Transverse colon (tissue), 4 donors: ENCODE measurements around the gene TTC19. TPM values are rescaled to one million over a fixed set of nuclear protein-coding genes. Genes with fewer than 3 reads are reported as not detected.

ENCODE experiments used
- DNase-seq: peaks from one replicate; pipeline ENCODE4 v3.0.0-alpha.2; 2019
- H3K27ac ChIP-seq, 4 donors: fragments of 200-600 bp; sonication (generic); 2 replicates each; pipeline ENCODE4 v1.5.1; 2016 to 2018; ENCODE audit warnings: inconsistent platforms in 4 of 4
- H3K27me3 ChIP-seq: fragments of 200-600 bp; sonication (generic); 2 replicates; pipeline ENCODE4 v1.5.1; 2017; ENCODE audit warnings: inconsistent platforms
- H3K36me3 ChIP-seq, 4 donors: fragments of 200-600 bp; sonication (generic); 2 replicates each; pipeline ENCODE4 v1.5.1; 2017 to 2019; ENCODE audit warnings: inconsistent platforms in 4 of 4
- H3K4me1 ChIP-seq, 4 donors: fragments of 200-600 bp; sonication (generic); 2 replicates each; pipeline ENCODE4 v1.5.1; 2017 to 2020; ENCODE audit warnings: inconsistent platforms in 4 of 4
- H3K4me3 ChIP-seq, 4 donors: fragments of 200-600 bp; sonication (generic); 1 replicate in 1 of 4; 2 replicates in 3 of 4; pipeline versions ENCODE4 v1.5.1 to v1.6.1; 2017 to 2019; ENCODE audit warnings: inconsistent platforms in 4 of 4
- H3K9me3 ChIP-seq, 2 donors: fragments of 200-600 bp; sonication (generic); 2 replicates each; pipeline ENCODE4 v1.5.1; 2017 to 2019; ENCODE audit warnings: inconsistent platforms in 2 of 2
- CTCF ChIP-seq, 5 experiments: fragments of 200-600 bp in 3 of 5; fragments of 450-650 bp in 2 of 5; sonication (generic) in 3 of 5; IDR thresholded peaks; 1 replicate in 2 of 5; 2 replicates in 3 of 5; pipeline ENCODE4 v1.5.1; 2016 to 2017; ENCODE audit warnings: antibody characterized with exemption in 5 of 5, inconsistent platforms in 3 of 5, mild to moderate bottlenecking in 2 of 5, moderate library complexity in 1 of 5
- EP300 ChIP-seq: sonication (generic); formaldehyde crosslinking; IDR thresholded peaks from one replicate; pipeline ENCODE4 v1.6.1; 2017; ENCODE audit warnings: antibody characterized with exemption, low read depth
- POLR2A ChIP-seq: fragments of 450-650 bp; IDR thresholded peaks from one replicate; pipeline ENCODE4 v1.6.1; 2016; ENCODE audit warnings: antibody characterized with exemption, mild to moderate bottlenecking, moderate library complexity
- POLR2AphosphoS5 ChIP-seq, 3 donors: sonication (generic); formaldehyde crosslinking; IDR thresholded peaks; one replicate each; pipeline ENCODE4 v1.6.1; 2016; ENCODE audit warnings: antibody characterized with exemption in 3 of 3
- WGBS, 2 donors: methylation state at CpG; one replicate each; pipeline ENCODE4 v1.1.5; 2018; ENCODE audit warnings: low coverage in 1 of 2; 5-methylcytosine and 5-hydroxymethylcytosine counted together
- in situ Hi-C, 4 donors: fragments of 200-750 bp; cut with MboI; loops; one replicate each; pipeline versions ENCODE4 v1.15.0 to v1.15.1; 2017; ENCODE audit warnings: low sequenced_read_pairs in 3 of 4, low pct_ligation_motif_present in 1 of 4, low pct_unique_long_range_greater_than_20kb in 1 of 4
- intact Hi-C: fragments of 100-400 bp; cut with DNase I; formaldehyde crosslinking; loops from one replicate; pipeline ENCODE4 v1.15.1; 2023; ENCODE audit warnings: low total_unique reads
- total RNA-seq, 4 donors: library from RNA; depleted of rRNA; stranded (reverse); fragments of >200 nt; gene quantifications; one replicate each; pipeline ENCODE4 v1.1.0, GENCODE V29; 2016

Gene TTC19
- total RNA-seq, 4 donors from 2014 or later, result 65.3 to 371 (median 187) TPM

- Histone ChIP-seq H3K9me3 (no peaks in the 10 kb centered on the region), H3K4me1 (peaks cover 0 to 30% (median 9%) of the 10 kb centered on the region in 4 donors), H3K27ac (peak overlapping the region; percentile 64 to 75 (median 69)), H3K27me3 (no peaks in the 10 kb centered on the region), H3K36me3 (peaks cover 0 to 17% (median 7%) of the 10 kb centered on the region in 4 donors), H3K4me3 (no peak overlapping the region)
- TF ChIP-seq EP300 (no peak), POLR2A (peak; percentile 21), POLR2AphosphoS5 (IDR thresholded peaks at IDR 0.05) (peak in 1 of 3 donors; percentile 20)
- in situ Hi-C loops, result no loop called here
- no peak for DNase-seq
- intact Hi-C loops, result no loop called here
- 0 to 26% methylated on average over 2 of the region's 2 CpGs for WGBS, 2 donors
Measured at GRCh38 chr17:15981208-15981607, 18.4 kb upstream of the TTC19 start.

- no peak for DNase-seq
- H3K4me1 ChIP-seq, result peaks cover 0 to 30% (median 9%) of the 10 kb centered on the region in 4 donors
- intact Hi-C loops, result no loop called here
- 79 to 93% methylated on average over 2 to 5 of the region's 5 CpGs for WGBS, 2 donors
- H3K36me3 ChIP-seq, result peaks cover 0 to 20% (median 8%) of the 10 kb centered on the region in 4 donors
- no peaks in the 10 kb centered on the region for H3K27me3 ChIP-seq
- peak overlapping the region; percentile 64 to 75 (median 69) for H3K27ac ChIP-seq
- no peaks in the 10 kb centered on the region for H3K9me3 ChIP-seq
- no peak for TF ChIP-seq EP300
- no peak for TF ChIP-seq POLR2A
- TF ChIP-seq CTCF (IDR thresholded peaks at IDR 0.05), result no peak
- TF ChIP-seq POLR2AphosphoS5 (IDR thresholded peaks at IDR 0.05), result no peak
- H3K4me3 ChIP-seq, result no peak overlapping the region
- in situ Hi-C loops, result no loop called here
Measured at GRCh38 chr17:15981646-15982580, 17.7 kb upstream of the TTC19 start.

- H3K27me3 ChIP-seq, result no peaks in the 10 kb centered on the region
- intact Hi-C loops, result no loop called here
- H3K4me1 ChIP-seq, result peaks cover 8 to 32% (median 19%) of the 10 kb centered on the region in 4 donors
- DNase-seq, result no peak
- H3K27ac ChIP-seq, result no peak overlapping the region
- in situ Hi-C loops, result loop anchor here in 2 of 4 donors (10.0 kb wide), 1 partner anchor 52 kb away; the partner anchor contains the start of gene ADORA2B (in 2 of the 2)
- peaks cover 0 to 3% (median 0%) of the 10 kb centered on the region in 4 donors for H3K36me3 ChIP-seq
- WGBS, 2 donors, result 74 to 89% methylated on average over 5 to 6 of the region's 6 CpGs
- no peaks in the 10 kb centered on the region for H3K9me3 ChIP-seq
- no peak overlapping the region for H3K4me3 ChIP-seq
- no peak for TF ChIP-seq EP300
- no peak for TF ChIP-seq CTCF (IDR thresholded peaks at IDR 0.05)
- TF ChIP-seq POLR2A, result no peak
- TF ChIP-seq POLR2AphosphoS5 (IDR thresholded peaks at IDR 0.05), result no peak
Measured at GRCh38 chr17:15996322-15996721, 3.3 kb upstream of the TTC19 start.

- DNase-seq, result no peak
- TF ChIP-seq EP300 (no peak), POLR2A (no peak), POLR2AphosphoS5 (IDR thresholded peaks at IDR 0.05) (no peak), CTCF (IDR thresholded peaks at IDR 0.05) (no peak)
- peaks cover 8 to 32% (median 14%) of the 10 kb centered on the region in 4 donors for H3K4me1 ChIP-seq
- 70 to 72% methylated on average over 4 of the region's 4 CpGs for WGBS, 2 donors
- peaks cover 0 to 16% (median 6%) of the 10 kb centered on the region in 4 donors for H3K36me3 ChIP-seq
- no peaks in the 10 kb centered on the region for H3K27me3 ChIP-seq
- no peak overlapping the region for H3K4me3 ChIP-seq
- H3K27ac ChIP-seq, result peak overlapping the region; percentile 89 to 97 (median 96)
- in situ Hi-C loops, result loop anchor here in 2 of 4 donors (10.0 kb wide), 1 partner anchor 53 kb away; the partner anchor contains the start of gene ADORA2B (in 2 of the 2)
- intact Hi-C loops, result no loop called here
- H3K9me3 ChIP-seq, result no peaks in the 10 kb centered on the region
Measured at GRCh38 chr17:15998031-15998562, 1.5 kb upstream of the TTC19 start.
